Activated effector memory CD4-positive, alpha-beta T cell treated with anti-CD3 and anti-CD28 coated beads, Interleukin-2, amount 50 U/mL, for 16 hours (primary cell): Measurements from ENCODE around the gene MRPS12.
A peak's percentile ranks its signal among the peaks of the same experiment; 100 is the strongest.
"Not testable (repeated sequence)": the region's sequence is repeated elsewhere in the genome, so short reads cannot be mapped to it uniquely, and the experiment has no call there.

Experiments used
- DNase-seq: peaks from one replicate; pipeline ENCODE4 v3.0.0-alpha.2; 2020

The MRPS12 gene

GRCh38 chr19:38912600-38913514 lies 17.9 kb upstream of the MRPS12 start:
- DNase-seq = no peak

DNA sequence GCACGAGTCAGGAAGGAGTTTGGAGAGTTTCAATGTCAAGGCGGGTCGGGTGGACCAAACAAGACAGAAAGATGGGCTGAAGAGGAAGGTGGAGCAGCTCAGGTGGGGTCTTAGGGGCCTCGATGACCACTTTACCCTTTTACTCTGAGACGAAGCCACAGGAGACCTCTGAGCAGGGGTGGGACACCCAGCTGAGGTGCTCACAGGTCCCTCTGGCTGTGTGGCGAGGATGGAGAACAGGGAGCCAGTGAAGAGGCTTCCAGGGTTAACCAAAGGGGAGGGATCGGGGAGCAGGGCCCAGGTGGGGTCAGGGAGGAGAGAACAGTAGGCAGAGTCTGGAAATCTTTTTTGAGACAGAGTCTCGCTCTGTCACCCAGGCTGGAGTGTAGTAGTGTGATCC lies 16.8 kb upstream of the MRPS12 start:
- no peak for DNase-seq

DNA sequence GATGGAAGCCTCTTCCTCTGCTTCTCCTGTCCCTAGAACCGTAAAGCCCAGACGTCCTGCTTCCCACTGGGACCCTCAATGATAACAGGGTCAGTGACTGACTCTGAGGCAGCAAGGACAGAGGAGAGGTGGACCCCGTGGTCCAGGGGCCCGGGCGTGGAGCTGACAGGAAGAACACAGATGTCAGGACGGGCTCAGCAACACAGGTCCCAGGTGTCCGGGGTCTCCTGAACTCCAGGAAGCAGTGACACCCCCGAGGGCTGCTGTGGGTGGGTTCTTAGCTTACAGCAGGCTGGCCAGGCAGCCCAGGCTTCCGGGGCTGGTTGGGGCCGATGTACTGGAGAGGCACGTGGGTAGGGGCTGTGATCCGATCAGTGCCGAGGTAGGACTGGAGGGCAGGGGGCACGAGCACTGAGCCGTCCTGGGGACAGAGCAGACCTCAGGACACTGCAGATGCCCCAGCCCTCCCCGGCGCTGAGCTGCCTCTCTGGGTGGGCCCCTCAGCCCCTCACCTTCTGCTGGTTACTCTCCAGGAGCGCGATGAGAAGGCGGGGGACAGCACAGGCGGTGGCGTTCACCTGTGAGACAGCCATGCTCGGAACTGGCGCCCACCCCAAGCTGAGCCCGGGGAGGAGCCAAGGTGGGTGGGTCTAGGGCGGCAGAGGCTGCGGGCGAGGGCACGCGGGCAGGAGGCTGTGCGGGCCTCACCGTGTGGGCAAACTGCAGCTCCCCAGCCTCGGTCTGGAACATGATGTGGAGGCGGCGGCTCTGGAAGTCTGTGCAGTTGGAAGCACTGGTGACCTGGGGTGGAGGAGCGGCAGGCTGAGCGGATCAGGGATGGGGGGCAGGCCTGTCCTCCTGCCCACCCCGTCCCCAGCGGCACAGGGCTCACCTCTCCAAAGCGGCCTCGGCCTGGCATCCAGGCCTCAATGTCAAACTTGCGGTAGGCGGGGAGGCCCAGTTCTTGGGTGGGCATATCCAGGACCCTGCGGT lies 15.1 kb upstream of the MRPS12 start:
- DNase-seq = no peak

DNA sequence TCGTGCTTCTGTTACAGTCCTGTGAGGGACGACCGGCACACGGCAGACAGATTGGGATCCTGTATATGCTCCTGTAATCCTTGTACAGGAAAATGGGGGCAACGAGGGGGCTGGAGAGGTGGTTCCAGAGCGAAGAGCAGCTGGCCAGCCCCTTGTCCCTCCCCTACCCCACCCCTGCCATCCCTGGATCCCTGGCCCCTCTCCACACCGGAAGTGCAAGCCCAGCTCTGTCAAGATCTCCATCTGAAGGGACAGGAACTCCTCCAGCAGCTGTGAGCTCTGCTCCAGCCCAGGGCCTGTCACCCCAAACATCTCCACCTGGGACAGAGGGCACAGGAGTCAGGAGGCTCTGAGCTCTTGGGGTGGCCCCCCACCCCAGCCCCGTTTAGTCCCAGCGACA lies 13.2 kb upstream of the MRPS12 start:
- DNase-seq = no peak

- DNase-seq = no peak
Measured at GRCh38 chr19:38917921-38918491, 12.7 kb upstream of the MRPS12 start.

DNA sequence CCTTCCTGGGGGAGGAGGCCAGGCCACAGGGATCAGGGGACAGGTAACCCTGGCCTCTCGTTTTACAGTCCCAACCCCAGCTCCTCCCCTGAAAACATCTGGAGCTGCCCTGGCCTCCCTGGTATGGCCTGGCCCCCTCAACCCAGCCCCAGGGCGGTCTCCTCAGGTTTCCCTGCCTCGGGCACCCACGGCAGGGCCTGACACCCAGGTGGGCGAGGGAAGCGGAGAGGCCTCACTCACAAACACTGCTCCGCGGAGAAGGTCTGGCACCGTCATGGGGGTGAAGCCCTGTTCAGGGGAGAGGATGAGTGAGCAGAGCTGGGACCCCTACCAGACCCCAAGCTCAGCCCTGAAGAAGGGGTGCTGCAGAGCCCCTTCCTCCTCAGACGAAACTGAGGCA lies 12.2 kb upstream of the MRPS12 start:
- DNase-seq = no peak

- no peak for DNase-seq
Measured at GRCh38 chr19:38919837-38920601, 10.7 kb upstream of the MRPS12 start.

DNA sequence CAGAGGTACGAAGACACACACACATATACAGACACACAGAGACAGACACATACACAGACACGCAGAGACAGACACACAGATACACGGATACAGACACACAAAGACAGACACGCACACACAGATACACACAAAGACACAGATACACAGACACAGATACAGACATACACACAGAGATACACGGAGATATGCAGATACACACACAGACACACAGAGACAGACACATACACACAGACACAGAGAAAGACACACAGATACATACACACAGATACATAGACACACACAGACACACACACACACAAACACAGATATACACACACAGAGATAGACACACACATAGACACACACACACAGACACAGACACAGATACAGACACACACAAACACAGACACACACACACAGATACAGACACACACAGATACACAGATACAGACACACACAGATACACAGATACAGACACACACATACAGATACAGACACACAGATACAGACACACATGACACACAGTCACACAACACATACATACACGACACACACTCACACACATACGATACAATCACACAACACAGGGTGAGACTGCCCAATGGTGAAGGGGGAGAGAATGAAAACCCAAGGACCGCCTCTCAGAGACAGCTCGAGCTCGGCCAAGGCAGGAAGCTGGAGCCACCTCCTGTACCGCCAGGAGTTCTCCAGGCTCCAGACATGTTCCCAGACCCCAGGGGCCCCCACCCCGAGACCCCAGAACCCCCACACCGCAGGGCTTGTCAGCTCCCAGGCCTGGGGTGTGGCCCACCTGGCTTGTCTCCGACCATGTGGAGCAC lies 9.9 kb upstream of the MRPS12 start:
- DNase-seq = no peak

GRCh38 chr19:38921420-38922274 lies 9.1 kb upstream of the MRPS12 start:
- DNase-seq = no peak

DNA sequence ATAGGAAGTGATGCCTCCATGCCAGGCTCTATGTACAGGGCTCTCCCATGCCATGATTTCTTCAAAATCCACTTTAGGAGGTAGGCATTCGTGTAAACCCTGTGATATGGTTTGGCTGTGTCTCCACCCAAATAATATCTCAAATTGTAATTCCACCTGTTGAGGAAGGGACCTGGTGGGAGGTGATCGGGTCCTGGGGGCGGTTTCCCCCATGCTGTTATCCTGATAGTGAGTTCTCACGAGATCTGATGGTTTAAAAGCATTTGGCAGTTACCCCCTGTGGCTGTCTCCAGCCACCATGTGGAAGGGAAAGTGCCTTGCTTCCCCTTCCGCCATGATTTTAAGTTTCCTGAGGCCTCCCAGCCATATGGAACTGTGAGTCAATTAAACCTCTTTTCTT lies 8.3 kb upstream of the MRPS12 start:
- DNase-seq = no peak

DNA sequence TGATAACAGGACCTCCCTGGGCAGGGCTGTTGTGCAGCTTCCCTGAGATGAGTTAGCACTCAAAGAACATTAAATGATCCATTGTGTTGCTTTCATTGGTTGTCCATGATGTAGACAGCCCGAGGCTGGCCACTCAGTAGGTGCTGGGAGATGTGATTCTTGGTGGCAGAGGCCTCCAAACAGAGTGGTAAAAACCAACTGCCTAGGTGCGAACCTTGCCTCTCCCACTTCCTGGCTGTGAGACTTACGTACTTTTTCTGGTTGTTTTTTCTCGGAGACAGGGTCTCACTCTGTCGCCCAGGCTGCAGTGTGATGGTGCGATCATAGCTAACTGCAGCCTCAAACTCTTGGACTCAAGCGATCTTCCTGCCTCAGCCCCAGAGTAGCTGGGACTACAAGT lies 6.4 kb upstream of the MRPS12 start:
- DNase-seq = no peak

DNA sequence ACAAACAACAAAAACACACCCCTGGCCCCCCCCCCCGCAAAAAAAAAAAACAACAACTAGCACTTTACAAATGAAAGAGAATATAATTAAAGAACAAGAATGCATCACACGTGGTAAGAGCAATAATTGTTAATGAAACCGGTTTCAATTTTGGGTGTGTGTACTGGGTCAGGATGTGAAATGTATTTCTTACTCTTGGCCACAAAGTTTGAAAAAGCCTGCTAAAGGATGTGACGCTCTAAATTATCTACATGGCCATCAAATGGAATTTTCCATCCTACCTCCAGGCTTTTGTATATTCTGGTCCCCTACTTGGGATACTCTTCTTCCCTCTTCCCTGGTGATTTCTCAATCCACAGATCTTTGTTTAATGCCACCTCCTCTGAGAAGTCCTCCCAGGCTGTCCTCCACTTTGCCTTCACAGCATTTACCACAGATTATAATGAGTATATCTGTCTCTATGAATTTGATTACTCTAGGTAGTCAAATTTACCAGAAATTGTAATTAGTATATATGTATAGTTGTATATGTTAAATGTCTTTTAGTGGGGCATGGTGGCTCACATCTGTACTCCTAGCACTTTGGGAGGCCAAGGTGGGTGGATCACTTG lies 2.2 kb upstream of the MRPS12 start:
- DNase-seq = no peak

GRCh38 chr19:38929929-38930775 lies 592 bp upstream of the MRPS12 start, which contains the start of gene SARS2:
TSS of gene SARS2 (minus strand) at chr19:38930763. CDS start at chr19:38930736, 27 bp downstream.
- DNase-seq = peak; percentile 96

DNA sequence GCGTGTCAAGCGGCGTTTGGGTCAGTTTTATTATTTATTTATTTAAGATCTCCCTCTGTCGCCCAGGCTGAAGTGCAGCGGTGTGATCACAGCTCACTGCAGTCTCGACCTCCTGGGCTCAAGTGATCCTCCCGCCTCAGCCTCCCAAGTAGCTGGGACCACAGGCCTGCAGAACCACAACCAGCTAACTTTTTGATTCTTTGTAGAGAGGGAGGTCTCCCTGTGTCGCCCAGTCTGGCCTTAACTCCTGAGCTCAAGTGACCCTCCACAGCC lies 713 bp downstream of the MRPS12 start:
- DNase-seq = no peak

- DNase-seq = peak; percentile 72
Measured at GRCh38 chr19:38932425-38933179, 1.9 kb downstream of the MRPS12 start.

- DNase-seq = no peak
Measured at GRCh38 chr19:38933544-38933943, 2.8 kb downstream of the MRPS12 start.

DNA sequence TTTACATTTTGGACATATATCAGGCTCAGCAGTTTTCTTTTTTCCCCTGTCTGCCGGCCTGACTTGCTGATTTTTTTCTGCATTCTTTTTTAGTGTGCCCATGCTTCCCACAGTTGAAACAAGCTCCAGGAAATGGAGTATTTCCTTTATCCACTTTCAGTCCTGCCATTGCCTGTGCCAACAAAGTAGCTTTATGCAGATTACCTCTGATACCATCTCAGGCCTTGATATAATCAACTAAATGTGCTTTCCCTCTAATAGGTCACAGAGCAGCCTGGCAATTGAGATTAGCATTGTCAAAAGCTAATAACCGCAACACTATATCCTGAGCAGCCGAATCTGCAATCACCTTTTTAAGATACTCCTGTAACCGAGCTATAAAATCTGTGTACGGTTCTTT lies 9.2 kb downstream of the MRPS12 start:
- no peak for DNase-seq

GRCh38 chr19:38941466-38941865 lies 10.7 kb downstream of the MRPS12 start:
- DNase-seq = not testable (repeated sequence)

- no peak for DNase-seq
Measured at GRCh38 chr19:38941979-38942378, 11.2 kb downstream of the MRPS12 start.
